Rectal smooth muscle tissue (tissue), 1 donor: Measurements from ENCODE around the gene NCBP3.

Source experiments
- H3K27ac ChIP-seq: one replicate; pipeline ENCODE4 v1.7.0; 2013; ENCODE audit warnings: low read depth, low read length, inconsistent platforms
- H3K27me3 ChIP-seq: one replicate; pipeline ENCODE4 v1.7.0; 2013; ENCODE audit warnings: low read length; ENCODE audit not compliant: control insufficient read depth, insufficient read depth
- H3K36me3 ChIP-seq: one replicate; pipeline ENCODE4 v1.7.0; 2013; ENCODE audit warnings: low read length; ENCODE audit not compliant: control insufficient read depth, insufficient read depth
- H3K4me1 ChIP-seq: one replicate; pipeline ENCODE4 v1.7.0; 2013; ENCODE audit warnings: low read length; ENCODE audit not compliant: control insufficient read depth, insufficient read depth
- H3K4me3 ChIP-seq: one replicate; pipeline ENCODE4 v1.7.0; 2013; ENCODE audit warnings: low read length
- H3K9ac ChIP-seq: one replicate; pipeline ENCODE4 v1.7.0; 2013; ENCODE audit warnings: low read length

NCBP3 gene

GRCh38 chr17:3762922-3763776, 82.9 kb downstream of the NCBP3 start:
- no peak overlapping the region for H3K9ac ChIP-seq
- no peak overlapping the region for H3K27ac ChIP-seq
- no peaks in the 10 kb centered on the region for H3K4me1 ChIP-seq
- H3K4me3 ChIP-seq: no peak overlapping the region
- no peaks in the 10 kb centered on the region for H3K36me3 ChIP-seq
- no peaks in the 10 kb centered on the region for H3K27me3 ChIP-seq

- no peak overlapping the region for H3K9ac ChIP-seq
Observed at GRCh38 chr17:3761918-3762380, 84.1 kb downstream of the NCBP3 start.

DNA sequence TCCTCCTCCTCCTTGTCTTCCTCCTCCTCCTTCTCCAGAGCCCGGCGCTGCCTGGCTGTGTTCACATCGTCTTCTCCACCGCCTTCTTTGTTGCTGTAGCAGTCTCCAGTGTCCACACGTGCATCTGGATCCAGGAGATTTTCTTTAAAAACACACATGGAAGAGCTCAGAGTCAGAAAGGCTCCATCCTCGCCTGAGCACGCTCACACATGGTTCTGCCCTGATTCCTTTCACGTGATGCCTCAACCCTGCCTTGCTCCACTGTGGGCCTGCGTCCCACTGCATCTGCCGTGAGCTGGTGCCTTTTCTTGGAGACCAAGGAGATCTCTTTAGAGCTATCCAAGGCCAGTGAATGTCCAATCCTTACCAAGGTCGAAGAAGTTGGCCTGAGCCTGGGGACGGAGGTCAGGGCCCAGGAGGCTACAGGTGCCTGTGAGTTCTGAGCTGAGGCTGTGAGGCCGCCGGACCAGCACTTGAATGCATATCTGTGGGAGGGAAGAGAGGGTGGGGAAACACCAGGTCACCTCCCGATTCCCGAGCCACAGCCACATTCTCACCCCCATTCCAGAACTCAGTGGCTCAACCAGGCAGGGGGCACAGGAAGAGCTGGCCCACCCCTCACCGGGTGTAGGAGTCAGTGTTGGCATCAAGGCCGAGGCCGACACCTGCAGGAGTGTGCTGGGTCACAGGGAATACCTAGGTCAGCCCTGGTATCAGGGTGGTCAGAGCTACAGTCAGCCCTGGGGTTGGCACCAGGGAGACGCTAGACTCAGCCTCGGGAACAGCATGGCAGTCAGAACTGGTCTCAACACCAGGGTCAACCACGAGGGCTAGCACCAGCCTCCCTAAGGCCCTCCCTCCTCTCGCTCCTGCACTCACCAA, 84.8 kb downstream of the NCBP3 start:
- Histone ChIP-seq H3K4me1 (no peaks in the 10 kb centered on the region), H3K36me3 (no peaks in the 10 kb centered on the region), H3K27ac (no peak overlapping the region)

More at GRCh38 chr17:3761918-3762380, 84.1 kb downstream of the NCBP3 start:
- no peaks in the 10 kb centered on the region for H3K4me1 ChIP-seq
- no peaks in the 10 kb centered on the region for H3K36me3 ChIP-seq
- H3K4me3 ChIP-seq: no peak overlapping the region
- H3K27ac ChIP-seq: no peak overlapping the region
- H3K27me3 ChIP-seq: no peaks in the 10 kb centered on the region

GRCh38 chr17:3759597-3760216, 86.3 kb downstream of the NCBP3 start:
- Histone ChIP-seq H3K4me1 (no peaks in the 10 kb centered on the region), H3K36me3 (no peaks in the 10 kb centered on the region), H3K27ac (no peak overlapping the region)

More for the DNA sequence above, 84.8 kb downstream of the NCBP3 start:
- Histone ChIP-seq H3K4me3 (no peak overlapping the region), H3K27me3 (no peaks in the 10 kb centered on the region), H3K9ac (no peak overlapping the region)

DNA sequence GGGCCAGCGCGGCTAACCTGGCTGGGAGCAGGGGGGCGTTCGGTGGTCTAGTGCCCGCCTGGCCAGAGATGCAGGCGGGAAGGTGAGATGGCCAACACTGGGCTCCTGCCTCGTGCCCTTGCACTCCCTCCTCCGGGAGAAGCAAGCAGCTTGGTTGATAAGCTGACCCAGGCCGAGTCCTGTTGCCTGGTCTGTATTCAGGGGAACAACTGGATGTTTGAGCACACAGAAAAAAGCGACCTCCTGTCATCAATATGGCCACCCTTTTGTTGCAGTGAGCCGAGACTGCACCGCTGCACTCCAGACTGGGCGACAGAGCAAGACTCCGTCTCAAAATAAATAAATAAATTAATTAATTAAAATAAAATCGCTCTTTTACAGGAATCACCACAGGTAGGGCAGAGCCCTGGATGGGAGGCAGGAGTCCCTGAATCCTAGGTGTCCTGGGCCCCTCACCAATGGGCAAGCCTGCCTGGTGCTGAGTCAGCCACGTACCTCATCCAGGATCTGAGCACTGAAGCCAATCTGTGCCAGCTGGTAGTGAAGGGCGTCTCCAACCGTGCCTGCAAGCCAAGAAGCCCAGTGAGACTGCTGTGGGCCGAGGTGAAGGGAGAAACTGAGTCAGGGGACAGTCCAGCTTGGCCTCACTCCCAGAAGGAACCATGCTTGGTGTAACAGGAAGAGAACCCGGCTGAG, 90.6 kb downstream of the NCBP3 start:
- H3K9ac ChIP-seq: no peak overlapping the region
- no peaks in the 10 kb centered on the region for H3K4me1 ChIP-seq
- H3K27me3 ChIP-seq: no peaks in the 10 kb centered on the region
- H3K36me3 ChIP-seq: no peaks in the 10 kb centered on the region
- no peak overlapping the region for H3K27ac ChIP-seq
- H3K4me3 ChIP-seq: peak overlapping the region; percentile 53

More at GRCh38 chr17:3759597-3760216, 86.3 kb downstream of the NCBP3 start:
- Histone ChIP-seq H3K4me3 (no peak overlapping the region), H3K9ac (no peak overlapping the region), H3K27me3 (no peaks in the 10 kb centered on the region)

DNA sequence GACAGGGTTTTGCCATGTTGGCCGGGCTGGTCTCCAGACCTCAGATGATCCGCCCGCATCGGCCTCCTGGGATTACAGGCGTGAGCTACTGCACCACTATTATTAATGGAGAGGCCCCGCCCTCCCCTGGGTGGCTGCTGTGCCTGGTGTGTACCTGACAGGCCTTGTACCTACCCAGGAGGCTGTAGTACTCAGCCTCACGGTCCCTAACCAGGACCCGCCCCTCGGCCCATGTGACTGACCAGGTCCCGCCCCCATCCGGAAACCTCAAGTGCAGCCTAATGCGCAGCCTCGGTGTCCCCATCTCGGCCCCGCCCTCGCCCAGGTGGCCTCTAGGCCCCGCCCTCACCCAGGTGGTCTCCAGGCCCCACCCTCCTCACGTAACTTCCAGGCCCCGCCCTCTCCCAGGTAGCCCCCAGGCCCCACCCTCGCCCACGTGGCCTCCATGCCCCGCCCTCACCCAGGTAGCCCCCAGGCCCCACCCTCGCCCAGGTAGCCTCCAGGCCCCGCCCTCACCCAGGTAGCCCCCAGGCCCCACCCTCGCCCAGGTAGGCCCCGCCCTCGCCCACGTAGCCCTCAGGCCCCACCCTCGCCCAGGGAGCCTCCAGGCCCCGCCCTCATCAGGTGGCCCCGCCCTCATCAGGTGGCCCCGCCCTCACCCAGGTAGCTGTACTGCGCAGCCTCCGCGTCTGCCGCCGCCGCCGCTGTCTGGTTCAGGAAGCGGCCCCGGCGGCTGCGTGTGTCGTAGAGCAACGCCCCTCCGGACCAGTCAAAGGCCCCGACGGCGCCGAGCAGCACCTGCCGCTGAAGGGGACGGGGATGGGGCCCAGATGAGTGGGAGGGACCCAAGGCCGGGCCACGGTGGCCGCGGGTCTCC, 91.3 kb downstream of the NCBP3 start:
- H3K27me3 ChIP-seq: no peaks in the 10 kb centered on the region
- H3K4me1 ChIP-seq: no peaks in the 10 kb centered on the region
- H3K4me3 ChIP-seq: peak overlapping the region; percentile 53
- H3K36me3 ChIP-seq: no peaks in the 10 kb centered on the region
- no peak overlapping the region for H3K27ac ChIP-seq
- H3K9ac ChIP-seq: no peak overlapping the region

DNA sequence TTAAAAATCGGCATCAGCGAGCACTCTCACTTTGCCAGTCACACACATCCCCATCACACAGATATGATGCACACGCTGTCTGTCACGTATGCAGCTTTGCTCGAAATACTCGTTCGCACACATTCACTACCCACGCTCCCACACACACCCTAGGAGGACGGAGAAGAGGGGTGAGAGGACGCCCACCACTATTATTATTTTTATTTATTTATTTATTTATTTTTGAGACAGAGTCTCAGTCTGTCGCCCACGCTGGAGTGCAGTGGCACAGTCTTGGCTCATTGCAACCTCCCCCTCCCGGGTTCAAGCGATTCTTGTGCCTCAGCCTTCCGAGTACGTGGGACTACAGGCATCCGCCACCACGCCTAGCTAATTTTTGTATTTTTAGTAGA, 92.0 kb downstream of the NCBP3 start:
- H3K27ac ChIP-seq: no peak overlapping the region

GRCh38 chr17:3753624-3754023, 92.4 kb downstream of the NCBP3 start:
- H3K27ac ChIP-seq: no peak overlapping the region
- H3K9ac ChIP-seq: no peak overlapping the region
- H3K36me3 ChIP-seq: no peaks in the 10 kb centered on the region
- H3K4me3 ChIP-seq: no peak overlapping the region
- H3K4me1 ChIP-seq: no peaks in the 10 kb centered on the region
- H3K27me3 ChIP-seq: no peaks in the 10 kb centered on the region

More for the DNA sequence above, 92.0 kb downstream of the NCBP3 start:
- H3K27me3 ChIP-seq: no peaks in the 10 kb centered on the region
- H3K36me3 ChIP-seq: no peaks in the 10 kb centered on the region
- H3K4me1 ChIP-seq: no peaks in the 10 kb centered on the region
- no peak overlapping the region for H3K9ac ChIP-seq
- no peak overlapping the region for H3K4me3 ChIP-seq
